Caco-2 (cell line): Measurements from ENCODE around the gene PLB1. TPM values are rescaled to one million over a fixed set of nuclear protein-coding genes. Genes with fewer than 3 reads are reported as not detected.

ENCODE experiments used
- BruUV-seq: library from RNA; stranded (reverse); fragments of 400-500 nt; replicated peaks from 2 replicates; lab custom pipeline; 2021; lab: Mats Ljungman, UMichigan
- CTCF ChIA-PET: fragments of 300-600 bp; sonication (Branson Sonifier 250); formaldehyde crosslinking; loops from one replicate; lab custom pipeline; 2022; ENCODE audit warnings: antibody characterized with exemption; lab: Charles Lee
- POLR2A ChIA-PET: fragments of 300-600 bp; sonication (Branson Sonifier 250); formaldehyde crosslinking; loops from one replicate; lab custom pipeline; 2022; ENCODE audit warnings: antibody characterized with exemption; lab: Charles Lee
- DNase-seq, 2 experiments: peaks; one replicate each; pipeline versions ENCODE4 v3.0.0 to v3.0.0-alpha.2; 2020 to 2022
- H3K27me3 ChIP-seq: replicated peaks from 2 replicates; pipeline ENCODE4 v1.6.0; 2011; ENCODE audit warnings: low read length; ENCODE audit not compliant: control insufficient read depth, insufficient read depth
- H3K36me3 ChIP-seq: 2 replicates; pipeline ENCODE4 v1.5.1; 2011; ENCODE audit warnings: low read length; ENCODE audit not compliant: control insufficient read depth, insufficient read depth
- H3K4me1 ChIP-seq: fragments of 250-450 bp; sonication (Bioruptor Pico); 2 replicates; pipeline ENCODE4 v1.5.1; 2020; ENCODE audit warnings: mild to moderate bottlenecking
- H3K4me3 ChIP-seq: 2 replicates; pipeline ENCODE4 v1.5.1; 2011; ENCODE audit warnings: low read depth, mild to moderate bottlenecking, control low read depth, low read length
- H3K9me3 ChIP-seq: fragments of 250-450 bp; sonication (Bioruptor Pico); 2 replicates; pipeline ENCODE4 v1.5.1; 2020; ENCODE audit warnings: mild to moderate bottlenecking, moderate library complexity
- H3K27ac Mint-ChIP-seq: one replicate; pipeline ENCODE4 v1.8.0; 2022; ENCODE audit warnings: mixed read lengths; ENCODE audit not compliant: unreplicated experiment
- H3K27me3 Mint-ChIP-seq: one replicate; pipeline ENCODE4 v1.8.0; 2022; ENCODE audit warnings: mixed read lengths; ENCODE audit not compliant: insufficient read depth, unreplicated experiment
- H3K36me3 Mint-ChIP-seq: one replicate; pipeline ENCODE4 v1.8.0; 2022; ENCODE audit warnings: mild to moderate bottlenecking, mixed read lengths; ENCODE audit not compliant: insufficient read depth, unreplicated experiment
- H3K4me1 Mint-ChIP-seq: one replicate; pipeline ENCODE4 v1.8.0; 2022; ENCODE audit warnings: low read depth, mixed read lengths; ENCODE audit not compliant: unreplicated experiment
- H3K4me3 Mint-ChIP-seq: one replicate; pipeline ENCODE4 v1.8.0; 2022; ENCODE audit warnings: mild to moderate bottlenecking, moderate library complexity, mixed read lengths; ENCODE audit not compliant: unreplicated experiment
- H3K9me3 Mint-ChIP-seq: one replicate; pipeline ENCODE4 v1.8.0; 2022; ENCODE audit warnings: mixed read lengths; ENCODE audit not compliant: unreplicated experiment
- CTCF ChIP-seq, 2 experiments: fragments of 200-600 bp in 1 of 2; IDR thresholded peaks; 1 replicate in 1 of 2; 2 replicates in 1 of 2; pipeline versions ENCODE4 v1.5.1 to v1.8.0; 2011 to 2022; ENCODE audit warnings: antibody characterized with exemption in 1 of 2, control low read depth in 1 of 2, inconsistent platforms in 1 of 2, low read depth in 1 of 2, low read length in 1 of 2, mild to moderate bottlenecking in 1 of 2, moderate library complexity in 1 of 2; ENCODE audit not compliant: insufficient read depth in 1 of 2, severe bottlenecking in 1 of 2, unreplicated experiment in 1 of 2
- intact Hi-C: fragments of 100-400 bp; cut with micrococcal nuclease; formaldehyde crosslinking; loops from one replicate; pipeline ENCODE4 v1.10.0; 2022; ENCODE audit not compliant: unreplicated experiment
- total RNA-seq: library from RNA; stranded (reverse); gene quantifications from 2 replicates; pipeline ENCODE4 v1.2.3, GENCODE V29; 2022

Gene PLB1
- total RNA-seq, 1 experiment from 2014 or later, result 2.8 TPM

- POLR2A ChIA-PET, result no interaction called here
- no peak for DNase-seq
Observed at GRCh38 chr2:28678175-28678855, 182.5 kb downstream of the PLB1 start.

DNA sequence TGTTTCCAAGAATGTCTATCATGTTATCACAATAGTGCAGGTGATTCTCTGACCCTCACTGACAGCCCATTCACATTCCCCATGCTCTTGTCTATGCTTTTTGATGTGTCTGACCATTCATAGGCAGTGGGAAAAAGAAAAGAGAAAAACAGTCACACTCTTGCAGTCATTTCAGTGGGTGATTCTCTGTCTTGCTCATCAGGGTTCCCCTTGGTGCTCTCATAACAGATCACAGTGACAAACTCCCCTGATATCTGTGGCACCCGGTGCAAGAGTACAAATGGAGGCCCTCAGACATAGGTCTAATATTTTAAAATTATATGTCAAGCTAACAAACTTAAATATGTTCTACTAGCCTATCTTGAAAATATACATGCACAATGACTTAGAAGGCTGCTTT lies 183.1 kb downstream of the PLB1 start:
- H3K4me1 ChIP-seq, result peaks cover 30% of the 10 kb centered on the region
- Mint-ChIP-seq H3K9me3 (no peaks in the 10 kb centered on the region), H3K4me3 (no peak overlapping the region), H3K27me3 (no peaks in the 10 kb centered on the region), H3K36me3 (no peaks in the 10 kb centered on the region), H3K27ac (no peak overlapping the region), H3K4me1 (peaks cover 38% of the 10 kb centered on the region)
- DNase-seq, result no peak
- CTCF ChIA-PET, result no interaction called here
- POLR2A ChIA-PET, result no interaction called here
- intact Hi-C loops, result loop anchor here (5.0 kb wide), 1 partner anchor 47 kb away; no protein-coding TSS in a partner anchor
- TF ChIP-seq CTCF (IDR thresholded peaks at IDR 0.05; ENCODE audit: insufficient read depth in 1 of 2, low read depth in 1 of 2, low read length in 1 of 2, severe bottlenecking in 1 of 2, unreplicated experiment in 1 of 2), result no peak
- no TSS peak for BruUV-seq
- no peaks in the 10 kb centered on the region for H3K9me3 ChIP-seq
- no peak overlapping the region for H3K4me3 ChIP-seq
- H3K27me3 ChIP-seq, result no peaks in the 10 kb centered on the region
- no peaks in the 10 kb centered on the region for H3K36me3 ChIP-seq

More at GRCh38 chr2:28678175-28678855, 182.5 kb downstream of the PLB1 start:
- CTCF ChIA-PET, result interaction anchor here (0.6 kb wide), 1 partner anchor 8 kb away, joined by 3 read pairs; no protein-coding TSS in a partner anchor
- Mint-ChIP-seq H3K4me3 (no peak overlapping the region), H3K27me3 (no peaks in the 10 kb centered on the region), H3K4me1 (peaks cover 33% of the 10 kb centered on the region), H3K27ac (no peak overlapping the region), H3K9me3 (no peaks in the 10 kb centered on the region), H3K36me3 (no peaks in the 10 kb centered on the region)
- intact Hi-C loops, result loop anchor here (5.0 kb wide), 1 partner anchor 46 kb away; no protein-coding TSS in a partner anchor
- H3K4me1 ChIP-seq, result peaks cover 28% of the 10 kb centered on the region
- H3K4me3 ChIP-seq, result no peak overlapping the region
- H3K27me3 ChIP-seq, result no peaks in the 10 kb centered on the region
- H3K9me3 ChIP-seq, result no peaks in the 10 kb centered on the region
- no TSS peak for BruUV-seq
- TF ChIP-seq CTCF (IDR thresholded peaks at IDR 0.05; ENCODE audit: insufficient read depth in 1 of 2, low read depth in 1 of 2, low read length in 1 of 2, severe bottlenecking in 1 of 2, unreplicated experiment in 1 of 2), result no peak
- H3K36me3 ChIP-seq, result no peaks in the 10 kb centered on the region

GRCh38 chr2:28680657-28681056 lies 184.8 kb downstream of the PLB1 start:
- BruUV-seq, result no TSS peak
- H3K9me3 Mint-ChIP-seq, result peaks cover 14% of the 10 kb centered on the region
- POLR2A ChIA-PET, result no interaction called here
- no peak overlapping the region for H3K4me3 Mint-ChIP-seq
- Histone ChIP-seq H3K27me3 (no peaks in the 10 kb centered on the region), H3K9me3 (no peaks in the 10 kb centered on the region), H3K36me3 (no peaks in the 10 kb centered on the region), H3K4me3 (no peak overlapping the region), H3K4me1 (peaks cover 38% of the 10 kb centered on the region)
- no peak overlapping the region for H3K27ac Mint-ChIP-seq
- H3K27me3 Mint-ChIP-seq, result no peaks in the 10 kb centered on the region
- H3K4me1 Mint-ChIP-seq, result peaks cover 45% of the 10 kb centered on the region
- H3K36me3 Mint-ChIP-seq, result no peaks in the 10 kb centered on the region
- DNase-seq, result no peak
- no peak for TF ChIP-seq CTCF (IDR thresholded peaks at IDR 0.05; ENCODE audit: insufficient read depth in 1 of 2, low read depth in 1 of 2, low read length in 1 of 2, severe bottlenecking in 1 of 2, unreplicated experiment in 1 of 2)
- CTCF ChIA-PET, result no interaction called here
- intact Hi-C loops, result no loop called here
